ENCODE measurements around the gene FBXL13.
"Not testable (repeated sequence)": the region's sequence is repeated elsewhere in the genome, so short reads cannot be mapped to it uniquely, and the experiment has no call there.

DNA sequence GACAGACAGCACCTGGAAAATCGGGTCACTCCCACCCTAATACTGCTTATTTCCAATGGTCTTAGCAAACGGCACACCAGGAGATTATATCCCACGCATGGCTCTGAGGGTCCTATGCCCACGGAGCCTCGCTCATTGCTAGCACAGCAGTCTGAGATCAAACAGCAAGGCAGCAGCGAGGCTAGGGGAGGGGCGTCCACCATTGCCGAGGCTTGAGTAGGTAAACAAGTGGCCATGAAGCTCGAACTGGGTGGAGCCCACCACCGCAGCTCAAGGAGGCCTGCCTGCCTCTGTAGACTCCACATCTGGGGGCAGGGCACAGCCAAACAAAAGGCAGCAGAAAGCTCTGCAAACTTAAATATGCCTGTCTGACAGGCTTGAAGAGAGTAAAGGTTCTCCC, 293.7 kb downstream of the FBXL13 start:
- not testable (repeated sequence) for TF ChIP-seq POLR2AphosphoS5 (IDR thresholded peaks at IDR 0.05; ENCODE audit: low read depth, low read length); EZH2phosphoT487 (IDR thresholded peaks at IDR 0.05; ENCODE audit: borderline replicate concordance, low read depth); RCOR1 (IDR thresholded peaks at IDR 0.05; ENCODE audit: low read length); TAF1 (IDR thresholded peaks at IDR 0.05; ENCODE audit: borderline replicate concordance, low read depth, low read length); RFX5 (IDR thresholded peaks at IDR 0.05; ENCODE audit: low read length); NRF1 (IDR thresholded peaks at IDR 0.05; ENCODE audit: low read depth, low read length); EP300 (IDR thresholded peaks at IDR 0.05; ENCODE audit: borderline replicate concordance in 1 of 2, low read depth in 1 of 2, low read length in 1 of 2); FOSL2 (IDR thresholded peaks at IDR 0.05; ENCODE audit: borderline replicate concordance, low read depth); GABPA (IDR thresholded peaks at IDR 0.05; ENCODE audit: low read depth)
- TF ChIP-seq, protein P1, sequence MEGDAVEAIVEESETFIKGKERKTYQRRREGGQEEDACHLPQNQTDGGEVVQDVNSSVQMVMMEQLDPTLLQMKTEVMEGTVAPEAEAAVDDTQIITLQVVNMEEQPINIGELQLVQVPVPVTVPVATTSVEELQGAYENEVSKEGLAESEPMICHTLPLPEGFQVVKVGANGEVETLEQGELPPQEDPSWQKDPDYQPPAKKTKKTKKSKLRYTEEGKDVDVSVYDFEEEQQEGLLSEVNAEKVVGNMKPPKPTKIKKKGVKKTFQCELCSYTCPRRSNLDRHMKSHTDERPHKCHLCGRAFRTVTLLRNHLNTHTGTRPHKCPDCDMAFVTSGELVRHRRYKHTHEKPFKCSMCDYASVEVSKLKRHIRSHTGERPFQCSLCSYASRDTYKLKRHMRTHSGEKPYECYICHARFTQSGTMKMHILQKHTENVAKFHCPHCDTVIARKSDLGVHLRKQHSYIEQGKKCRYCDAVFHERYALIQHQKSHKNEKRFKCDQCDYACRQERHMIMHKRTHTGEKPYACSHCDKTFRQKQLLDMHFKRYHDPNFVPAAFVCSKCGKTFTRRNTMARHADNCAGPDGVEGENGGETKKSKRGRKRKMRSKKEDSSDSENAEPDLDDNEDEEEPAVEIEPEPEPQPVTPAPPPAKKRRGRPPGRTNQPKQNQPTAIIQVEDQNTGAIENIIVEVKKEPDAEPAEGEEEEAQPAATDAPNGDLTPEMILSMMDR (IDR thresholded peaks at IDR 0.05) = not testable (repeated sequence)
- TF ChIP-seq, protein P2, sequence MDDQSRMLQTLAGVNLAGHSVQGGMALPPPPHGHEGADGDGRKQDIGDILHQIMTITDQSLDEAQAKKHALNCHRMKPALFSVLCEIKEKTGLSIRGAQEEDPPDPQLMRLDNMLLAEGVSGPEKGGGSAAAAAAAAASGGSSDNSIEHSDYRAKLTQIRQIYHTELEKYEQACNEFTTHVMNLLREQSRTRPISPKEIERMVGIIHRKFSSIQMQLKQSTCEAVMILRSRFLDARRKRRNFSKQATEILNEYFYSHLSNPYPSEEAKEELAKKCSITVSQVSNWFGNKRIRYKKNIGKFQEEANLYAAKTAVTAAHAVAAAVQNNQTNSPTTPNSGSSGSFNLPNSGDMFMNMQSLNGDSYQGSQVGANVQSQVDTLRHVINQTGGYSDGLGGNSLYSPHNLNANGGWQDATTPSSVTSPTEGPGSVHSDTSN (IDR thresholded peaks at IDR 0.05) = not testable (repeated sequence)
- TF ChIP-seq, protein P3, sequence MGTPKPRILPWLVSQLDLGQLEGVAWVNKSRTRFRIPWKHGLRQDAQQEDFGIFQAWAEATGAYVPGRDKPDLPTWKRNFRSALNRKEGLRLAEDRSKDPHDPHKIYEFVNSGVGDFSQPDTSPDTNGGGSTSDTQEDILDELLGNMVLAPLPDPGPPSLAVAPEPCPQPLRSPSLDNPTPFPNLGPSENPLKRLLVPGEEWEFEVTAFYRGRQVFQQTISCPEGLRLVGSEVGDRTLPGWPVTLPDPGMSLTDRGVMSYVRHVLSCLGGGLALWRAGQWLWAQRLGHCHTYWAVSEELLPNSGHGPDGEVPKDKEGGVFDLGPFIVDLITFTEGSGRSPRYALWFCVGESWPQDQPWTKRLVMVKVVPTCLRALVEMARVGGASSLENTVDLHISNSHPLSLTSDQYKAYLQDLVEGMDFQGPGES (IDR thresholded peaks at IDR 0.05; ENCODE audit: low read depth, low read length) = not testable (repeated sequence)
